ENCODE measurements around the gene CDH23. TPM values are rescaled to one million over a fixed set of nuclear protein-coding genes. Genes with fewer than 3 reads are reported as not detected.

CDH23 gene
- total RNA-seq, 4 donors from 2014 or later = 13.8 to 20.1 (median 17.3) TPM

DNA sequence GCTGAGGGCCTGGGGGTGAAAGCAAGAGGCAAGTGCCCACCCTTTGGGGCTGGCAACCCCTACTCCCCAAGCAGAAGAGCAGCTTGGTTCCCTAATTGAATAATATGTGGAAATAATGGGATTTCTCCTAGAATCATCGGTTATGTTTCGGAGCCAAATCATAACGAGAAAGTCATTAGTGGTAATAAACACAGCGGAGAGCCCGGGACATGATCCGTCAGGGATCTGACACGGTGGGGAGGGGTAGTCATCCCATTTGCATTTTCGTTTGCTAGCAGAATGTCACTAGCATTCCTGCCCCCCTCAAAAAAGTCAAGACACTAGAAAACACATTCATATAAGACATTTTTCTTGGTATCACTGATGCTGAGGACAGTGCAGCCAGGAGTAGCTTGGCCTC lies 140.4 kb downstream of the CDH23 start:
- H3K27ac ChIP-seq = no peak overlapping the region
- H3K4me3 ChIP-seq = no peak overlapping the region
- DNase-seq (ENCODE audit: low spot score in 2 of 2) = no peak
- no peaks in the 10 kb centered on the region for H3K36me3 ChIP-seq
- H3K27me3 ChIP-seq = no peaks in the 10 kb centered on the region
- WGBS, 2 donors = 89% methylated on average over 8 of the region's 8 CpGs
- TF ChIP-seq POLR2A (IDR thresholded peaks at IDR 0.05) = no peak
- no peak for TF ChIP-seq EP300 (IDR thresholded peaks at IDR 0.05)
- TF ChIP-seq, protein P1, sequence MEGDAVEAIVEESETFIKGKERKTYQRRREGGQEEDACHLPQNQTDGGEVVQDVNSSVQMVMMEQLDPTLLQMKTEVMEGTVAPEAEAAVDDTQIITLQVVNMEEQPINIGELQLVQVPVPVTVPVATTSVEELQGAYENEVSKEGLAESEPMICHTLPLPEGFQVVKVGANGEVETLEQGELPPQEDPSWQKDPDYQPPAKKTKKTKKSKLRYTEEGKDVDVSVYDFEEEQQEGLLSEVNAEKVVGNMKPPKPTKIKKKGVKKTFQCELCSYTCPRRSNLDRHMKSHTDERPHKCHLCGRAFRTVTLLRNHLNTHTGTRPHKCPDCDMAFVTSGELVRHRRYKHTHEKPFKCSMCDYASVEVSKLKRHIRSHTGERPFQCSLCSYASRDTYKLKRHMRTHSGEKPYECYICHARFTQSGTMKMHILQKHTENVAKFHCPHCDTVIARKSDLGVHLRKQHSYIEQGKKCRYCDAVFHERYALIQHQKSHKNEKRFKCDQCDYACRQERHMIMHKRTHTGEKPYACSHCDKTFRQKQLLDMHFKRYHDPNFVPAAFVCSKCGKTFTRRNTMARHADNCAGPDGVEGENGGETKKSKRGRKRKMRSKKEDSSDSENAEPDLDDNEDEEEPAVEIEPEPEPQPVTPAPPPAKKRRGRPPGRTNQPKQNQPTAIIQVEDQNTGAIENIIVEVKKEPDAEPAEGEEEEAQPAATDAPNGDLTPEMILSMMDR (IDR thresholded peaks at IDR 0.05) = no peak
- H3K9me3 ChIP-seq = no peaks in the 10 kb centered on the region
- no peaks in the 10 kb centered on the region for H3K4me1 ChIP-seq

GRCh38 chr10:71537681-71538080 lies 141.0 kb downstream of the CDH23 start:
- no peak for DNase-seq (ENCODE audit: low spot score in 2 of 2)

DNA sequence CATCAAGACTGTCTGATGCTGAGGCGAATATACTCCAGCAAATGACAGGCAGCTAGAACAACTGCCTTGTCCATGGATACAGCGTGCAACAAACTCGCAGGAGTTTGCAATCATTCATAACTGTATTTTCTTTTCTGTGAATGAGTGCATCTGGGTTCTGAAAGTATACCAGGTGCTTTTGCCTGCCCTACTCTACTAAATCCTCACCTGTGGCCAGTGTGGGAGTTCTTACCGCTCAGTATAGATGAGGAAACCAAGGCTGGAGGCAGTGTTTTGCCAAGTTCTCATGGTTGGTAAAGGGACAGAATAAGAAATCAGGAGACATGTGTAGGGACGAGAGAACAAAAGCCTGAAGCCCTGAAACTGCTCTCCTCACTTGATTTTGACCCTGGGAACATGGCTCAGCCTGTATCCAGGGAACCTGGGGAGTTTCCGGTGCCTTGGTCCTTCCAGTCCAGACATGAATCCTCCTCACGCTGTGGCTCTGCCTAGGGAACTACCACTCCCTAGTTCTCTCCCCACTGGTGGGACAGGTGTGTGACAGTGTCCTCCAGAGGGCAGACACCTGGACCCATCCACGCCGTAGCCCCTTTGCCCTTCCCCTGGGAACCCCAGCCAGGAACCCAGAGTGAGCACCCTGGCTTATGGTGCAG lies 142.0 kb downstream of the CDH23 start:
- TF ChIP-seq, protein P1 (IDR thresholded peaks at IDR 0.05) = no peak
- TF ChIP-seq POLR2A (IDR thresholded peaks at IDR 0.05) = no peak
- TF ChIP-seq EP300 (IDR thresholded peaks at IDR 0.05) = no peak
- DNase-seq (ENCODE audit: low spot score in 2 of 2) = no peak

More at GRCh38 chr10:71537681-71538080, 141.0 kb downstream of the CDH23 start:
- Histone ChIP-seq H3K27ac (no peak overlapping the region), H3K4me1 (no peaks in the 10 kb centered on the region), H3K9me3 (no peaks in the 10 kb centered on the region), H3K4me3 (no peak overlapping the region), H3K27me3 (no peaks in the 10 kb centered on the region), H3K36me3 (no peaks in the 10 kb centered on the region)
- TF ChIP-seq, protein P1 (IDR thresholded peaks at IDR 0.05) = no peak
- TF ChIP-seq POLR2A (IDR thresholded peaks at IDR 0.05) (no peak), EP300 (IDR thresholded peaks at IDR 0.05) (no peak)
- WGBS, 2 donors = 76 to 78% methylated on average over 6 to 7 of the region's 7 CpGs

DNA sequence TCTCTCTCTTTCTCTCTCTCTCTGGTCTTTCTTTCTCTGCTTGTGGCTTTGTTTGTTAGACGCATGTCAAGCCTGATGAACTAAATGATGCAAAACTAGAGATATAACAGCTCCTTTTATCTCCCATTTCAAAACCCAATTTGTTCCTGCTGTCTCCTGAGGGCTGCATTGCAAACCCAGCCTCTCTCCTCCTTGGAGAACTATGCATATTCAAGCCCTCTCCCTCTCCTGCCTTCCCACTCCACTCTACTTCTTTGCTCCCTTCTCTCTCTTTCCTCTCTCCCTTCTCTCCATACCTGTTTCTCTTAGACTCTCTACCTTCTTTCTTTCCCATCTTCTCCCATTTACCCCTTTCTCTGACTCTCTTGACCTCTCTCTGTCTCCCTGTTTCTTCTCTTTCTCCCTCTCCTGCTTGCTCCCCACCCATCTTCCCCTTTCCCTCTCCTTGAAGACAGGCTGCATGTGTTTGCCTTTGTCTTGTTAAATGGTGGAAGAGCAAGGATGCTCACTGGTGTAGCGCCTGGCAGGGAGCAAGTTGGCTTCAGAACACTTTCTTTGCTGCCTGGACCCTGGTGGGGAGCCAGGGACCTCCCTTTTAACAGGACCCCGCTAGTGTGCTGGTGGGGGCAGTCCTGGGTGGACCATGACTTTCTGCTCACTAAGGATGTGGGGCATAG lies 142.9 kb downstream of the CDH23 start:
- no peaks in the 10 kb centered on the region for H3K4me1 ChIP-seq
- no peaks in the 10 kb centered on the region for H3K27me3 ChIP-seq
- H3K9me3 ChIP-seq = no peaks in the 10 kb centered on the region
- TF ChIP-seq, protein P1 (IDR thresholded peaks at IDR 0.05) = no peak
- TF ChIP-seq EP300 (IDR thresholded peaks at IDR 0.05) = no peak
- no peak for TF ChIP-seq POLR2A (IDR thresholded peaks at IDR 0.05)
- WGBS, 2 donors = 80 to 82% methylated on average over 3 of the region's 3 CpGs
- H3K27ac ChIP-seq = no peak overlapping the region
- no peak overlapping the region for H3K4me3 ChIP-seq
- no peaks in the 10 kb centered on the region for H3K36me3 ChIP-seq
- DNase-seq (ENCODE audit: low spot score in 2 of 2) = no peak

More for the DNA sequence above, 142.0 kb downstream of the CDH23 start:
- Histone ChIP-seq H3K27ac (no peak overlapping the region), H3K36me3 (no peaks in the 10 kb centered on the region), H3K9me3 (no peaks in the 10 kb centered on the region), H3K4me1 (no peaks in the 10 kb centered on the region), H3K4me3 (no peak overlapping the region), H3K27me3 (no peaks in the 10 kb centered on the region)
- 87 to 97% methylated on average over 8 to 9 of the region's 9 CpGs for WGBS, 2 donors

- no peak overlapping the region for H3K4me3 ChIP-seq
- H3K4me1 ChIP-seq = peaks cover 0 to 2% (median 0%) of the 10 kb centered on the region in 4 donors
- no peaks in the 10 kb centered on the region for H3K27me3 ChIP-seq
- TF ChIP-seq POLR2A (IDR thresholded peaks at IDR 0.05) (no peak), EP300 (IDR thresholded peaks at IDR 0.05) (no peak)
- TF ChIP-seq, protein P1 (IDR thresholded peaks at IDR 0.05) = no peak
- no peak overlapping the region for H3K27ac ChIP-seq
- no peaks in the 10 kb centered on the region for H3K36me3 ChIP-seq
- no peaks in the 10 kb centered on the region for H3K9me3 ChIP-seq
- 85 to 89% methylated on average over 7 of the region's 7 CpGs for WGBS, 2 donors
- DNase-seq (ENCODE audit: low spot score in 2 of 2) = no peak
These were observed 145.8 kb downstream of the CDH23 start for GRCh38 chr10:71542478-71542877.
